BJ (cell line): ENCODE measurements around the gene PTPRG. TPM values are rescaled to one million over a fixed set of nuclear protein-coding genes. Genes with fewer than 3 reads are reported as not detected.

Experiments
- CTCF ChIA-PET: fragments of 350-600 bp; formaldehyde crosslinking; extraction: SDS; loops from one replicate; lab custom pipeline; 2021; ENCODE audit warnings: antibody characterized with exemption, inconsistent platforms; lab: Yijun Ruan, JAX
- POLR2A ChIA-PET: fragments of 300-600 bp; sonication (Branson Sonifier 250); formaldehyde crosslinking; extraction: SDS; loops from one replicate; lab custom pipeline; 2021; ENCODE audit warnings: antibody characterized with exemption; lab: Charles Lee
- DNase-seq: peaks from one replicate; pipeline ENCODE4 v3.0.0-alpha.2; 2011; ENCODE audit warnings: low read depth
- H3K27me3 ChIP-seq: 2 replicates; pipeline ENCODE4 v1.6.0; 2011; ENCODE audit warnings: low read length; ENCODE audit not compliant: control insufficient read depth, insufficient read depth
- H3K36me3 ChIP-seq: 2 replicates; pipeline ENCODE4 v1.5.1; 2011; ENCODE audit warnings: low read length; ENCODE audit not compliant: control insufficient read depth, insufficient read depth
- H3K4me3 ChIP-seq: 2 replicates; pipeline ENCODE4 v1.5.1; 2011; ENCODE audit warnings: low read depth, mild to moderate bottlenecking, control low read depth, low read length
- CTCF ChIP-seq: IDR thresholded peaks from 2 replicates; pipeline ENCODE4 v1.5.1; 2011; ENCODE audit warnings: low read depth, mild to moderate bottlenecking, control low read depth, inconsistent platforms, low read length, moderate library complexity; ENCODE audit not compliant: insufficient read depth
- polyA plus RNA-seq: library from polyadenylated mRNA; depleted of rRNA; stranded (reverse); fragments of >200 nt; gene quantifications from 2 replicates; pipeline ENCODE4 v1.2.3, GENCODE V29; 2011

PTPRG gene
- polyA plus RNA-seq, 1 experiment, result 20.8 TPM

- H3K4me3 ChIP-seq, result no peak overlapping the region
Measured at GRCh38 chr3:61928039-61928438, 366.7 kb downstream of the PTPRG start.

GRCh38 chr3:61928776-61929314 lies 367.5 kb downstream of the PTPRG start:
- no peaks in the 10 kb centered on the region for H3K36me3 ChIP-seq
- CTCF ChIA-PET, result interaction anchor here (0.5 to 1.9 kb wide), 3 partner anchors 79 to 369 kb away, joined by 3 to 5 read pairs (median 4); no protein-coding TSS in a partner anchor
- no peak for TF ChIP-seq CTCF
- DNase-seq, result no peak
- H3K27me3 ChIP-seq, result no peaks in the 10 kb centered on the region
- POLR2A ChIA-PET, result no interaction called here
- no peak overlapping the region for H3K4me3 ChIP-seq

More at GRCh38 chr3:61928039-61928438, 366.7 kb downstream of the PTPRG start:
- TF ChIP-seq CTCF, result no peak
- no peaks in the 10 kb centered on the region for H3K27me3 ChIP-seq
- DNase-seq, result no peak
- ChIA-PET POLR2A (no interaction called here), CTCF (interaction anchor here (0.5 to 2.0 kb wide), 4 partner anchors 8 to 368 kb away, joined by 3 to 14 read pairs (median 4); no protein-coding TSS in a partner anchor)
- H3K36me3 ChIP-seq, result no peaks in the 10 kb centered on the region

- TF ChIP-seq CTCF, result no peak
- Histone ChIP-seq H3K36me3 (no peaks in the 10 kb centered on the region), H3K27me3 (no peaks in the 10 kb centered on the region), H3K4me3 (no peak overlapping the region)
- POLR2A ChIA-PET, result interaction anchor here (0.5 kb wide), 1 partner anchor 368 kb away, joined by 9 read pairs; no protein-coding TSS in a partner anchor
- CTCF ChIA-PET, result interaction anchor here (0.8 to 0.9 kb wide), 2 partner anchors 9 to 38 kb away, joined by 3 read pairs; no protein-coding TSS in a partner anchor
- DNase-seq, result no peak
Measured at GRCh38 chr3:61929617-61930016, 368.2 kb downstream of the PTPRG start.

GRCh38 chr3:61932499-61932898 lies 371.1 kb downstream of the PTPRG start:
- Histone ChIP-seq H3K36me3 (no peaks in the 10 kb centered on the region), H3K4me3 (no peak overlapping the region), H3K27me3 (no peaks in the 10 kb centered on the region)
- ChIA-PET POLR2A (no interaction called here), CTCF (interaction anchor here (1.3 kb wide), 2 partner anchors 11 to 368 kb away, joined by 3 read pairs; no protein-coding TSS in a partner anchor)
- no peak for TF ChIP-seq CTCF
- DNase-seq, result no peak

- TF ChIP-seq CTCF, result no peak
- Histone ChIP-seq H3K4me3 (no peak overlapping the region), H3K36me3 (no peaks in the 10 kb centered on the region), H3K27me3 (no peaks in the 10 kb centered on the region)
- CTCF ChIA-PET, result no interaction called here
- DNase-seq, result no peak
- POLR2A ChIA-PET, result no interaction called here
Measured at GRCh38 chr3:61933798-61934504, 372.6 kb downstream of the PTPRG start.
